ENCODE results near the gene GMPR.

- TF ChIP-seq POLR2A (IDR thresholded peaks at IDR 0.05; ENCODE audit: low read depth, low read length), result no peak
- no peak for TF ChIP-seq TAF1 (IDR thresholded peaks at IDR 0.05; ENCODE audit: borderline replicate concordance, low read depth, low read length)
Measured at GRCh38 chr6:16256781-16257180, 18.4 kb downstream of the GMPR start.

Measured in GM12892 (cell line).